ENCODE results near the gene SIPA1L3. TPM values are rescaled to one million over a fixed set of nuclear protein-coding genes. Genes with fewer than 3 reads are reported as not detected.

Gene SIPA1L3
- polyA plus RNA-seq, 1 of the 3 experiments (the other 2 are of a cell fraction): 11.6 TPM

DNA sequence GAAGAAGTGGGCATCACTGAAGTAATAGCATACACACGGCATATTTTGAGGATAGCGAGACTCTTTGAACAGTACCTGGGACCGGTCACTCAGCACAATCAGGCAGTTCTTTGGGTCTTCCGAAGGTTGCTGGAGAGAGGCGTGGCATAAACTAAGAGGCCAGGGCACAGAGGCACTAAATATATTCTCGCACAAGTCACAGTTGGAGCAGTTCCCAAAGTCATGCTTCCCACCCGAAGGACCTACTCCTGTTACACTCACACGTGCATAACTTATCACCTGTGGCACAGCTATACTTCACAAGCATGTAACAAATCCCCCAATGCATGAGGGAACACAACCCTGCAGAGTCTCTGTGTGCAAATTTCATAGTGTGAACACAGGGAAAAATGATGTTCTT is 10.8 kb upstream of the SIPA1L3 start:
- H3F3A ChIP-seq (replicated peaks; ENCODE audit: insufficient read depth): no peaks in the 10 kb centered on the region
- H3K9ac ChIP-seq: no peak overlapping the region
- ChIA-PET CTCF (interaction anchor here (1.2 to 1.5 kb wide), 2 partner anchors 9 to 440 kb away, joined by 3 to 4 read pairs; partner anchors contain the start of gene CATSPERG), POLR2A (no interaction called here)
- H3K9me3 ChIP-seq: no peaks in the 10 kb centered on the region
- DNase-seq: no peak
- H2AFZ ChIP-seq (ENCODE audit: low read depth): no peak overlapping the region
- H3K36me3 ChIP-seq (replicated peaks in 1 of 2; ENCODE audit: control insufficient read depth in 1 of 2, insufficient read depth in 2 of 2, low read length in 1 of 2): no peaks in the 10 kb centered on the region
- no peak overlapping the region for H3K4me3 ChIP-seq (ENCODE audit: low read depth in 2 of 2, low read length in 1 of 2)
- H3K4me1 ChIP-seq (ENCODE audit: control insufficient read depth in 1 of 2, insufficient read depth in 2 of 2, low read depth in 1 of 2, low read length in 1 of 2): no peaks in the 10 kb centered on the region
- H3K27ac ChIP-seq (ENCODE audit: low read depth in 2 of 2, low read length in 1 of 2): no peak overlapping the region
- peaks cover 4% of the 10 kb centered on the region; the same call in 1 of the 2 replicates for H3K27me3 ChIP-seq (ENCODE audit: insufficient read depth)
- H3K79me2 ChIP-seq (ENCODE audit: insufficient read depth): no peaks in the 10 kb centered on the region
- no peak overlapping the region for H3K4me2 ChIP-seq
- no peak for TF ChIP-seq CHD2 (IDR thresholded peaks at IDR 0.05; ENCODE audit: low read length, partially characterized antibody)
- TF ChIP-seq JUND (IDR thresholded peaks at IDR 0.05): no peak
- no peak for TF ChIP-seq SMC3 (IDR thresholded peaks at IDR 0.05; ENCODE audit: low read depth, low read length)
- TF ChIP-seq ZBTB33 (IDR thresholded peaks at IDR 0.05; ENCODE audit: borderline replicate concordance, low read depth): no peak
- no peak for TF ChIP-seq POLR2AphosphoS5 (IDR thresholded peaks at IDR 0.05; ENCODE audit: low read depth, low read length)
- TF ChIP-seq, protein P1, sequence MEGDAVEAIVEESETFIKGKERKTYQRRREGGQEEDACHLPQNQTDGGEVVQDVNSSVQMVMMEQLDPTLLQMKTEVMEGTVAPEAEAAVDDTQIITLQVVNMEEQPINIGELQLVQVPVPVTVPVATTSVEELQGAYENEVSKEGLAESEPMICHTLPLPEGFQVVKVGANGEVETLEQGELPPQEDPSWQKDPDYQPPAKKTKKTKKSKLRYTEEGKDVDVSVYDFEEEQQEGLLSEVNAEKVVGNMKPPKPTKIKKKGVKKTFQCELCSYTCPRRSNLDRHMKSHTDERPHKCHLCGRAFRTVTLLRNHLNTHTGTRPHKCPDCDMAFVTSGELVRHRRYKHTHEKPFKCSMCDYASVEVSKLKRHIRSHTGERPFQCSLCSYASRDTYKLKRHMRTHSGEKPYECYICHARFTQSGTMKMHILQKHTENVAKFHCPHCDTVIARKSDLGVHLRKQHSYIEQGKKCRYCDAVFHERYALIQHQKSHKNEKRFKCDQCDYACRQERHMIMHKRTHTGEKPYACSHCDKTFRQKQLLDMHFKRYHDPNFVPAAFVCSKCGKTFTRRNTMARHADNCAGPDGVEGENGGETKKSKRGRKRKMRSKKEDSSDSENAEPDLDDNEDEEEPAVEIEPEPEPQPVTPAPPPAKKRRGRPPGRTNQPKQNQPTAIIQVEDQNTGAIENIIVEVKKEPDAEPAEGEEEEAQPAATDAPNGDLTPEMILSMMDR (IDR thresholded peaks at IDR 0.05): no peak
- TF ChIP-seq MEF2A (IDR thresholded peaks at IDR 0.05; ENCODE audit: borderline replicate concordance, low read depth): no peak
- no peak for TF ChIP-seq PBX3 (IDR thresholded peaks at IDR 0.05)
- no peak for TF ChIP-seq MAX (IDR thresholded peaks at IDR 0.05; ENCODE audit: low read depth)
- TF ChIP-seq RXRA (IDR thresholded peaks at IDR 0.05; ENCODE audit: borderline replicate concordance, low read depth): no peak
- no peak for TF ChIP-seq TAF1 (IDR thresholded peaks at IDR 0.05; ENCODE audit: borderline replicate concordance, low read depth, low read length)
- no peak for TF ChIP-seq USF2 (IDR thresholded peaks at IDR 0.05; ENCODE audit: borderline replicate concordance, low read depth, low read length)
- TF ChIP-seq TCF12 (IDR thresholded peaks at IDR 0.05): no peak
- TF ChIP-seq RFX5 (IDR thresholded peaks at IDR 0.05; ENCODE audit: low read length): no peak
- TF ChIP-seq FOSL2 (IDR thresholded peaks at IDR 0.05; ENCODE audit: borderline replicate concordance, low read depth): no peak
- no peak for TF ChIP-seq GABPA (IDR thresholded peaks at IDR 0.05; ENCODE audit: low read depth)
- no peak for TF ChIP-seq RAD21 (IDR thresholded peaks at IDR 0.05; ENCODE audit: low read length)
- TF ChIP-seq RCOR1 (IDR thresholded peaks at IDR 0.05; ENCODE audit: low read length): no peak
- TF ChIP-seq GATA2 (CRISPR knock-in tag; IDR thresholded peaks at IDR 0.05): no peak
- no peak for TF ChIP-seq NRF1 (IDR thresholded peaks at IDR 0.05; ENCODE audit: low read depth, low read length)
- 71% methylated on average over 8 of the region's 8 CpGs for WGBS (ENCODE audit: low lambda C conversion rate)
- H4K20me1 ChIP-seq (ENCODE audit: insufficient read depth): no peaks in the 10 kb centered on the region
- no peaks in the 10 kb centered on the region for H3K9me2 ChIP-seq

Data from SK-N-SH (cell line).